ENCODE measurements around the gene FBXO44. TPM values are rescaled to one million over a fixed set of nuclear protein-coding genes. Genes with fewer than 3 reads are reported as not detected.

The FBXO44 gene
- polyA plus RNA-seq, 3 donors, result 1.5 to 17.8 (median 2.0) TPM

GRCh38 chr1:11691928-11692711 is 37.4 kb downstream of the FBXO44 start:
- intact Hi-C loops (cut with micrococcal nuclease), result no loop called here
- peaks cover 58 to 83% (median 71%) of the 10 kb centered on the region in 3 donors for H3K27me3 Mint-ChIP-seq (ENCODE audit: low read depth in 3 of 3)
- peak overlapping the region in 1 of 7 donors; percentile 42 for H3K27ac Mint-ChIP-seq

More at GRCh38 chr1:11691928-11692711, 37.4 kb downstream of the FBXO44 start:
- WGBS (ENCODE audit: insufficient coverage), result 5% methylated on average over 56 of the region's 64 CpGs
- Histone ChIP-seq H2AFZ (ENCODE audit: insufficient read depth, low read depth, low read length, poor library complexity, severe bottlenecking) (no peak overlapping the region), H3K9ac (ENCODE audit: insufficient read depth, low read length, poor library complexity, severe bottlenecking) (no peak overlapping the region), H3K9me3 (replicated peaks in 1 of 2; ENCODE audit: control insufficient read depth in 1 of 2, insufficient read depth in 1 of 2, low read length in 2 of 2) (peaks cover 0 to 11% of the 10 kb centered on the region in 2 donors), H3K4me2 (replicated peaks; ENCODE audit: extremely low read depth, low read length, poor library complexity, severe bottlenecking) (no peak overlapping the region), H3K4me1 (ENCODE audit: control insufficient read depth in 1 of 2, insufficient read depth in 2 of 2, low read length in 2 of 2) (peaks cover 5 to 11% of the 10 kb centered on the region in 2 donors), H3K4me3 (replicated peaks in 1 of 3; ENCODE audit: low read depth in 2 of 3, low read length in 3 of 3) (no peak overlapping the region), H3K36me3 (replicated peaks in 1 of 2; ENCODE audit: control insufficient read depth in 1 of 2, insufficient read depth in 2 of 2, low read length in 2 of 2) (no peaks in the 10 kb centered on the region), H3K27ac (ENCODE audit: low read depth in 1 of 2, low read length in 2 of 2) (no peak overlapping the region), H3K27me3 (ENCODE audit: control insufficient read depth in 2 of 2, insufficient read depth in 2 of 2, low read length in 2 of 2) (peaks cover 41 to 63% of the 10 kb centered on the region in 2 donors), H3K79me2 (ENCODE audit: insufficient read depth, low read length) (no peaks in the 10 kb centered on the region), H4K20me1 (ENCODE audit: insufficient read depth, low read length) (no peaks in the 10 kb centered on the region)
- TF ChIP-seq CTCF (IDR thresholded peaks at IDR 0.05), result no peak
- Mint-ChIP-seq H3K4me3 (peak overlapping the region in 1 of 2 donors; percentile 86), H3K9me3 (peaks cover 0 to 17% (median 7%) of the 10 kb centered on the region in 7 donors), H3K4me1 (peaks cover 23% of the 10 kb centered on the region), H3K36me3 (peaks cover 2 to 6% of the 10 kb centered on the region in 2 donors)
- DNase-seq, result no peak
